Progenitor cell of endocrine pancreas (in vitro differentiated cells): ENCODE results near the gene CACNA1E. TPM values are rescaled to one million over a fixed set of nuclear protein-coding genes. Genes with fewer than 3 reads are reported as not detected.

Experiments used
- DNase-seq: peaks from one replicate; pipeline ENCODE4 v3.0.0; 2021; ENCODE audit warnings: low spot score; ENCODE audit not compliant: unreplicated experiment
- H3K27ac Mint-ChIP-seq: 2 replicates; pipeline ENCODE4 v1.8.0; 2021; ENCODE audit warnings: mild to moderate bottlenecking, moderate library complexity, mixed read lengths
- H3K27me3 Mint-ChIP-seq: 2 replicates; pipeline ENCODE4 v1.8.0; 2021; ENCODE audit warnings: mixed read lengths
- H3K36me3 Mint-ChIP-seq: 2 replicates; pipeline ENCODE4 v1.8.0; 2022; ENCODE audit warnings: mixed read lengths; ENCODE audit not compliant: insufficient read depth
- H3K4me1 Mint-ChIP-seq: 2 replicates; pipeline ENCODE4 v1.8.0; 2021; ENCODE audit warnings: low read depth, mixed read lengths
- H3K4me3 Mint-ChIP-seq: 2 replicates; pipeline ENCODE4 v1.8.0; 2021; ENCODE audit warnings: low read depth, mild to moderate bottlenecking, moderate library complexity, mixed read lengths
- H3K9me3 Mint-ChIP-seq: 2 replicates; pipeline ENCODE4 v1.8.0; 2021; ENCODE audit warnings: low read depth, mixed read lengths
- CTCF ChIP-seq: fragments of 200-600 bp; sonication (generic); IDR thresholded peaks from one replicate; pipeline ENCODE4 v1.5.0; 2021; ENCODE audit warnings: antibody characterized with exemption, mild to moderate bottlenecking; ENCODE audit not compliant: unreplicated experiment
- total RNA-seq: library from RNA; stranded (reverse); gene quantifications from 2 replicates; pipeline ENCODE4 v1.2.1, GENCODE V29; 2021

CACNA1E gene
- total RNA-seq, 1 donor from 2014 or later = 0.55 TPM

GRCh38 chr1:181737056-181737455 is 253.7 kb downstream of the CACNA1E start:
- Mint-ChIP-seq H3K36me3 (no peaks in the 10 kb centered on the region), H3K9me3 (no peaks in the 10 kb centered on the region), H3K4me1 (no peaks in the 10 kb centered on the region), H3K4me3 (no peak overlapping the region), H3K27me3 (peaks cover 6% of the 10 kb centered on the region), H3K27ac (no peak overlapping the region)
- TF ChIP-seq CTCF = no peak
- DNase-seq = no peak

DNA sequence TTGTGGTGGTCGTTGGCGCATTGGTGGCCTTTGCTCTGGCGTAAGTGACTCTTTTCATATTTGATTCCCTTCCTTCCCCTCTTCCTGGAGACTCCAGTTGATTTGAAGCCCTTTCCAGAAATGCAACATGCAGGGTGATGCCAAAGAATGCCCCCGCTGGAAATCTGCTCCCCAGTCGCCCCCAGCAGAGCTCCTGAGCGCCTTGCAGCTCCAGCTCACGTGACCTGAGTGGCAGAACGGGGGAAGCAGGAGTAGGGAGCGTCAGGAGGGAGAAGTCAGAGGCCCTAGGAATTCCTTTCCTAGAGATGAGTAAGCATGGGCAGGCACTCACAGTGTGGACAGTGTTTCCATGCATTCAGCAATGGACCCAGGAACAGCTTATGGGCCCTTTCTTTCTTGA is 255.9 kb downstream of the CACNA1E start:
- H3K27me3 Mint-ChIP-seq = peaks cover 6% of the 10 kb centered on the region
- DNase-seq = no peak
- TF ChIP-seq CTCF = no peak
- no peaks in the 10 kb centered on the region for H3K36me3 Mint-ChIP-seq
- H3K27ac Mint-ChIP-seq = no peak overlapping the region
- no peak overlapping the region for H3K4me3 Mint-ChIP-seq
- peaks cover 4% of the 10 kb centered on the region for H3K4me1 Mint-ChIP-seq
- H3K9me3 Mint-ChIP-seq = no peaks in the 10 kb centered on the region

- Mint-ChIP-seq H3K4me3 (no peak overlapping the region), H3K4me1 (peaks cover 4% of the 10 kb centered on the region), H3K27me3 (no peaks in the 10 kb centered on the region), H3K27ac (no peak overlapping the region), H3K9me3 (no peaks in the 10 kb centered on the region), H3K36me3 (no peaks in the 10 kb centered on the region)
- TF ChIP-seq CTCF = no peak
- DNase-seq = no peak
Observed at GRCh38 chr1:181742426-181742825, 259.1 kb downstream of the CACNA1E start.

DNA sequence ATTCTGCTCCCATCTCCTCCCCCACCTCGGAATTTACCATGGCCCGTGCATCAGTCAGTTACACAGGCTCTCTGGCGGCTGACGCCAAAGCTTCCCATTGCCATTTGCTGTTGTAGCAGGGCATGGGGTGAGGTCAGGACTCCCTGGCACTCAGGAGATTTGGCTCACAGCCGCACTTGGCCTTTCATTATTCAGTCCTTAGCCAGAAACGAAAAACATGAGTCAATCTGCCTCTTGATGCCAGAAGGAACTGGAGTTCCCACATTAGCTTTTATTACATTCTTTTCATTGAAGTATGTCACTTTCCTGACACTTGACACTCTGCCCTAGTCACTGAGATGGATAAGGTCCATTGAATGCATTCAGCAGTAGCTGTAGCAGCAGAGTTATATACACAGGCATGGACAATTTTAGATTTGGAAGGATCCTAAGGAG is 260.6 kb downstream of the CACNA1E start:
- no peak for TF ChIP-seq CTCF
- Mint-ChIP-seq H3K4me1 (peaks cover 4% of the 10 kb centered on the region), H3K9me3 (no peaks in the 10 kb centered on the region), H3K36me3 (no peaks in the 10 kb centered on the region), H3K27ac (no peak overlapping the region), H3K4me3 (no peak overlapping the region), H3K27me3 (no peaks in the 10 kb centered on the region)
- DNase-seq = no peak

- DNase-seq = no peak
- Mint-ChIP-seq H3K4me3 (no peak overlapping the region), H3K27me3 (no peaks in the 10 kb centered on the region), H3K36me3 (no peaks in the 10 kb centered on the region), H3K27ac (no peak overlapping the region), H3K9me3 (no peaks in the 10 kb centered on the region), H3K4me1 (peaks cover 10% of the 10 kb centered on the region)
- no peak for TF ChIP-seq CTCF
Observed at GRCh38 chr1:181746224-181746623, 262.9 kb downstream of the CACNA1E start.

GRCh38 chr1:181748013-181748412 is 264.7 kb downstream of the CACNA1E start:
- no peak for DNase-seq
- Mint-ChIP-seq H3K36me3 (no peaks in the 10 kb centered on the region), H3K4me1 (peaks cover 6% of the 10 kb centered on the region), H3K27ac (no peak overlapping the region), H3K9me3 (no peaks in the 10 kb centered on the region), H3K4me3 (no peak overlapping the region), H3K27me3 (no peaks in the 10 kb centered on the region)
- TF ChIP-seq CTCF = no peak
